Right lung (tissue), 5 donors: ENCODE measurements around the gene JOSD1. TPM values are rescaled to one million over a fixed set of nuclear protein-coding genes. Genes with fewer than 3 reads are reported as not detected.

ENCODE experiments used
- polyA plus RNA-seq, 5 donors: library from polyadenylated mRNA; unstranded; fragments of 120-200 nt; gene quantifications; one replicate each; pipeline versions ENCODE4 v1.2.1 to v1.2.3, GENCODE V29; 2013; ENCODE audit warnings: inconsistent platforms in 1 of 5, low replicate concordance in 1 of 5; ENCODE audit not compliant: insufficient read length in 5 of 5, insufficient read depth in 1 of 5

JOSD1 gene
- polyA plus RNA-seq, 5 donors = 46.3 to 55.6 (median 47.7) TPM

Other genes starting within 250 kb of the JOSD1 start
- under 1 TPM in 1 of 5 donors, not detected in 4; 0.10 TPM for gene KCNJ4, start 245.7 kb downstream of the JOSD1 start, polyA plus RNA-seq
- 1 to 10 TPM; 6.2 to 9.5 (median 7.2) TPM for gene KDELR3, start 232.8 kb downstream of the JOSD1 start, polyA plus RNA-seq
- 100 to 1,000 TPM; 579 to 954 (median 821) TPM for gene DDX17, start 194.6 kb downstream of the JOSD1 start, polyA plus RNA-seq
- gene DMC1, start 130.8 kb downstream of the JOSD1 start, polyA plus RNA-seq = 1 to 10 TPM; 2.7 to 5.6 (median 3.6) TPM
- 1 to 10 TPM; 4.5 to 7.1 (median 5.6) TPM for gene FAM227A, start 44.6 kb downstream of the JOSD1 start, polyA plus RNA-seq
- 10 to 100 TPM; 44.9 to 59.3 (median 56.3) TPM for gene CBY1, start 44.3 kb downstream of the JOSD1 start, polyA plus RNA-seq
- gene TOMM22, start 19.0 kb downstream of the JOSD1 start, polyA plus RNA-seq = 10 to 100 TPM; 84.8 to 92.2 (median 86.0) TPM
- gene GTPBP1, start 5.0 kb upstream of the JOSD1 start, polyA plus RNA-seq = 10 to 100 TPM; 36.0 to 45.8 (median 40.5) TPM
- 10 to 100 TPM; 50.9 to 71.6 (median 62.2) TPM for gene SUN2, start 55.1 kb upstream of the JOSD1 start, polyA plus RNA-seq
- 10 to 100 TPM; 32.2 to 40.6 (median 34.6) TPM for gene DNAL4, start 93.2 kb upstream of the JOSD1 start, polyA plus RNA-seq
- 10 to 100 TPM in 2 of 5 donors, 1 to 10 TPM in 3; 7.0 to 12.5 (median 8.4) TPM for gene NPTXR, start 143.1 kb upstream of the JOSD1 start, polyA plus RNA-seq
- 10 to 100 TPM; 20.9 to 42.7 (median 35.2) TPM for gene CBX6, start 171.3 kb upstream of the JOSD1 start, polyA plus RNA-seq